ENCODE results near the gene PRDM1.

Gene PRDM1

DNA sequence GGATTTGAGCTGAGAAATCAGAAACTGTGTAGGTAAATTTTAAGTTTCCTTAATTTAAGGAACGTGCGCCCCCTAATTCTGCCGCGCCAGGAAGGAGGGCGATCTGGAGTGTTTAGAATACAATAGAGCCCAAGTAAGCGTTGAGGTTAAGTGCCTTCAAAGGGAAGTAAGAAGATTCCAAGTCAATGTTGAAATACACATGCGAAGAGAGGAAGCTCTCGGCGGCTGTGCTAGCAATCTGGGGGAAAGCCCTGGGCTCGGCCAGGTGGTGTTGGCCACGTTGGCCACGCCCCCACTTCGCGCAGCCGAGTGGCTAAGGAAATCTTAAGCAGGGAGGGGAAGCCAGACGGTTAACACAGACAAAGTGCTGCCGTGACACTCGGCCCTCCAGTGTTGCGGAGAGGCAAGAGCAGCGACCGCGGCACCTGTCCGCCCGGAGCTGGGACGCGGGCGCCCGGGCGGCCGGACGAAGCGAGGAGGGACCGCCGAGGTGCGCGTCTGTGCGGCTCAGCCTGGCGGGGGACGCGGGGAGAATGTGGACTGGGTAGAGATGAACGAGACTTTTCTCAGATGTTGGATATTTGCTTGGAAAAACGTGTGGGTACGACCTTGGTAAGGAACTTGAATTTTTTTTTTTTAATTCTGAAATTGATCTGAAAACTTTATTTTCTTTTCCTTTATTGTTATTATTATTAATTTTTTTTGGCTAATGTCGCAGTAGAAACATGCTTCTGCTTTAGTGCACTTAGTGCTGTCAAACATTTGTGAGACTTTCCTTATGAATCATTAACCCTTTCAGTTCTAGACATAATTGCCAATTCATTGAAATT is at the start of gene PRDM1:
Gene PRDM1, plus strand, starts transcription at position 353 of the 830 bp plus-strand sequence. Its CDS starts 218 bp downstream, at position 571.
- H3K9me3 ChIP-seq (ENCODE audit: control insufficient read depth, insufficient read depth, low read depth, low read length): no peaks in the 10 kb centered on the region
- ChIA-PET CTCF (interaction anchor here (0.5 to 2.8 kb wide), 25 partner anchors 9 to 1843 kb away, joined by 3 to 22 read pairs (median 4); no protein-coding TSS in a partner anchor), POLR2A (interaction anchor here (1.0 to 2.0 kb wide), 3 partner anchors 17 to 137 kb away, joined by 3 to 7 read pairs (median 4); no protein-coding TSS in a partner anchor)
- peak within 1 kb of the TSS; percentile 21; the same call in 1 of the 2 replicates for H3K27ac ChIP-seq (ENCODE audit: extremely low read depth, low read depth, low read length)
- H3K36me3 ChIP-seq (ENCODE audit: control insufficient read depth in 2 of 2, insufficient read depth in 1 of 2, low read length in 2 of 2): no peaks in the 10 kb centered on the region
- H3K4me3 ChIP-seq (ENCODE audit: low read depth, low read length): peak within 1 kb of the TSS; percentile 52
- peaks cover 8% of the 10 kb centered on the region for H3K4me1 ChIP-seq (ENCODE audit: control insufficient read depth, insufficient read depth, low read length)
- TF ChIP-seq ZNF555 (tag by site-specific recombination; conservative IDR thresholded peaks at IDR 0.05) (no peak), ZNF280D (tag by site-specific recombination; IDR thresholded peaks at IDR 0.05) (no peak), ZNF341 (tag by site-specific recombination; IDR thresholded peaks at IDR 0.05; ENCODE audit: low read depth) (peak; percentile 72), KLF8 (tag by site-specific recombination; IDR thresholded peaks at IDR 0.05) (no peak), ZBTB20 (tag by site-specific recombination; IDR thresholded peaks at IDR 0.05) (peak; percentile 91), ZNF692 (tag by site-specific recombination; IDR thresholded peaks at IDR 0.05) (0 out of 2 replicates have a peak, but pooled peaks have one; percentile 26), ZNF501 (tag by site-specific recombination; IDR thresholded peaks at IDR 0.05) (0 out of 2 replicates have a peak, but pooled peaks have one; percentile 29), REPIN1 (tag by site-specific recombination; IDR thresholded peaks at IDR 0.05; ENCODE audit: low read depth) (0 out of 2 replicates have a peak, but pooled peaks have one; percentile 63), KLF9 (tag by site-specific recombination; IDR thresholded peaks at IDR 0.05; ENCODE audit: low read depth) (peak; percentile 81), ZBTB26 (tag by site-specific recombination; optimal IDR thresholded peaks at IDR 0.05) (peak; percentile 69), ZBTB17 (tag by site-specific recombination; IDR thresholded peaks at IDR 0.05) (peak; percentile 94)
- TF ChIP-seq, protein P1, sequence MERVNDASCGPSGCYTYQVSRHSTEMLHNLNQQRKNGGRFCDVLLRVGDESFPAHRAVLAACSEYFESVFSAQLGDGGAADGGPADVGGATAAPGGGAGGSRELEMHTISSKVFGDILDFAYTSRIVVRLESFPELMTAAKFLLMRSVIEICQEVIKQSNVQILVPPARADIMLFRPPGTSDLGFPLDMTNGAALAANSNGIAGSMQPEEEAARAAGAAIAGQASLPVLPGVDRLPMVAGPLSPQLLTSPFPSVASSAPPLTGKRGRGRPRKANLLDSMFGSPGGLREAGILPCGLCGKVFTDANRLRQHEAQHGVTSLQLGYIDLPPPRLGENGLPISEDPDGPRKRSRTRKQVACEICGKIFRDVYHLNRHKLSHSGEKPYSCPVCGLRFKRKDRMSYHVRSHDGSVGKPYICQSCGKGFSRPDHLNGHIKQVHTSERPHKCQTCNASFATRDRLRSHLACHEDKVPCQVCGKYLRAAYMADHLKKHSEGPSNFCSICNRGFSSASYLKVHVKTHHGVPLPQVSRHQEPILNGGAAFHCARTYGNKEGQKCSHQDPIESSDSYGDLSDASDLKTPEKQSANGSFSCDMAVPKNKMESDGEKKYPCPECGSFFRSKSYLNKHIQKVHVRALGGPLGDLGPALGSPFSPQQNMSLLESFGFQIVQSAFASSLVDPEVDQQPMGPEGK (tag by site-specific recombination; IDR thresholded peaks at IDR 0.05): 0 out of 2 replicates have a peak, but pooled peaks have one; percentile 54
- TF ChIP-seq, protein P2, sequence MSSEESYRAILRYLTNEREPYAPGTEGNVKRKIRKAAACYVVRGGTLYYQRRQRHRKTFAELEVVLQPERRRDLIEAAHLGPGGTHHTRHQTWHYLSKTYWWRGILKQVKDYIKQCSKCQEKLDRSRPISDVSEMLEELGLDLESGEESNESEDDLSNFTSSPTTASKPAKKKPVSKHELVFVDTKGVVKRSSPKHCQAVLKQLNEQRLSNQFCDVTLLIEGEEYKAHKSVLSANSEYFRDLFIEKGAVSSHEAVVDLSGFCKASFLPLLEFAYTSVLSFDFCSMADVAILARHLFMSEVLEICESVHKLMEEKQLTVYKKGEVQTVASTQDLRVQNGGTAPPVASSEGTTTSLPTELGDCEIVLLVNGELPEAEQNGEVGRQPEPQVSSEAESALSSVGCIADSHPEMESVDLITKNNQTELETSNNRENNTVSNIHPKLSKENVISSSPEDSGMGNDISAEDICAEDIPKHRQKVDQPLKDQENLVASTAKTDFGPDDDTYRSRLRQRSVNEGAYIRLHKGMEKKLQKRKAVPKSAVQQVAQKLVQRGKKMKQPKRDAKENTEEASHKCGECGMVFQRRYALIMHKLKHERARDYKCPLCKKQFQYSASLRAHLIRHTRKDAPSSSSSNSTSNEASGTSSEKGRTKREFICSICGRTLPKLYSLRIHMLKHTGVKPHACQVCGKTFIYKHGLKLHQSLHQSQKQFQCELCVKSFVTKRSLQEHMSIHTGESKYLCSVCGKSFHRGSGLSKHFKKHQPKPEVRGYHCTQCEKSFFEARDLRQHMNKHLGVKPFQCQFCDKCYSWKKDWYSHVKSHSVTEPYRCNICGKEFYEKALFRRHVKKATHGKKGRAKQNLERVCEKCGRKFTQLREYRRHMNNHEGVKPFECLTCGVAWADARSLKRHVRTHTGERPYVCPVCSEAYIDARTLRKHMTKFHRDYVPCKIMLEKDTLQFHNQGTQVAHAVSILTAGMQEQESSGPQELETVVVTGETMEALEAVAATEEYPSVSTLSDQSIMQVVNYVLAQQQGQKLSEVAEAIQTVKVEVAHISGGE (tag by site-specific recombination; conservative IDR thresholded peaks at IDR 0.05; ENCODE audit: low read depth): peak; percentile 78
- TF ChIP-seq, protein P3, sequence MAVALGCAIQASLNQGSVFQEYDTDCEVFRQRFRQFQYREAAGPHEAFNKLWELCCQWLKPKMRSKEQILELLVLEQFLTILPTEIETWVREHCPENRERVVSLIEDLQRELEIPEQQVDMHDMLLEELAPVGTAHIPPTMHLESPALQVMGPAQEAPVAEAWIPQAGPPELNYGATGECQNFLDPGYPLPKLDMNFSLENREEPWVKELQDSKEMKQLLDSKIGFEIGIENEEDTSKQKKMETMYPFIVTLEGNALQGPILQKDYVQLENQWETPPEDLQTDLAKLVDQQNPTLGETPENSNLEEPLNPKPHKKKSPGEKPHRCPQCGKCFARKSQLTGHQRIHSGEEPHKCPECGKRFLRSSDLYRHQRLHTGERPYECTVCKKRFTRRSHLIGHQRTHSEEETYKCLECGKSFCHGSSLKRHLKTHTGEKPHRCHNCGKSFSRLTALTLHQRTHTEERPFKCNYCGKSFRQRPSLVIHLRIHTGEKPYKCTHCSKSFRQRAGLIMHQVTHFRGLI (tag by site-specific recombination; IDR thresholded peaks at IDR 0.05): peak; percentile 83
- TF ChIP-seq, protein P4, sequence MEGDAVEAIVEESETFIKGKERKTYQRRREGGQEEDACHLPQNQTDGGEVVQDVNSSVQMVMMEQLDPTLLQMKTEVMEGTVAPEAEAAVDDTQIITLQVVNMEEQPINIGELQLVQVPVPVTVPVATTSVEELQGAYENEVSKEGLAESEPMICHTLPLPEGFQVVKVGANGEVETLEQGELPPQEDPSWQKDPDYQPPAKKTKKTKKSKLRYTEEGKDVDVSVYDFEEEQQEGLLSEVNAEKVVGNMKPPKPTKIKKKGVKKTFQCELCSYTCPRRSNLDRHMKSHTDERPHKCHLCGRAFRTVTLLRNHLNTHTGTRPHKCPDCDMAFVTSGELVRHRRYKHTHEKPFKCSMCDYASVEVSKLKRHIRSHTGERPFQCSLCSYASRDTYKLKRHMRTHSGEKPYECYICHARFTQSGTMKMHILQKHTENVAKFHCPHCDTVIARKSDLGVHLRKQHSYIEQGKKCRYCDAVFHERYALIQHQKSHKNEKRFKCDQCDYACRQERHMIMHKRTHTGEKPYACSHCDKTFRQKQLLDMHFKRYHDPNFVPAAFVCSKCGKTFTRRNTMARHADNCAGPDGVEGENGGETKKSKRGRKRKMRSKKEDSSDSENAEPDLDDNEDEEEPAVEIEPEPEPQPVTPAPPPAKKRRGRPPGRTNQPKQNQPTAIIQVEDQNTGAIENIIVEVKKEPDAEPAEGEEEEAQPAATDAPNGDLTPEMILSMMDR (tag by site-specific recombination; IDR thresholded peaks at IDR 0.05): peak; percentile 75
